Left lung (tissue), 10 donors: ENCODE measurements around the gene RHBDL3. TPM values are rescaled to one million over a fixed set of nuclear protein-coding genes. Genes with fewer than 3 reads are reported as not detected.

Source experiments
- ATAC-seq: fragments of 200-7000 bp; cut with Tn5 transposase; one replicate; pipeline ENCODE4 v1.9.1; 2020; ENCODE audit warnings: moderate library complexity
- DNase-seq, 4 donors: peaks; one replicate each; pipeline ENCODE4 v3.0.0-alpha.2; 2013 to 2020
- H3K27ac ChIP-seq, 2 donors: fragments of 200-600 bp; sonication (generic) in 1 of 2; one replicate each; pipeline versions ENCODE4 v1.5.0 to v1.8.0; 2020 to 2021
- H3K27me3 ChIP-seq, 2 donors: fragments of 200-600 bp; sonication (generic) in 1 of 2; one replicate each; pipeline versions ENCODE4 v1.5.0 to v1.8.0; 2020 to 2021
- H3K36me3 ChIP-seq, 2 donors: fragments of 200-600 bp; sonication (generic) in 1 of 2; one replicate each; pipeline versions ENCODE4 v1.5.0 to v1.8.0; 2020 to 2021
- H3K4me1 ChIP-seq, 2 donors: fragments of 200-600 bp; one replicate each; pipeline ENCODE4 v1.8.0; 2021
- H3K4me3 ChIP-seq, 2 donors: fragments of 200-600 bp; sonication (generic) in 1 of 2; one replicate each; pipeline versions ENCODE4 v1.5.0 to v1.8.0; 2020 to 2021; ENCODE audit warnings: mild to moderate bottlenecking in 1 of 2
- H3K9me3 ChIP-seq, 2 donors: fragments of 200-600 bp; sonication (generic) in 1 of 2; one replicate each; pipeline versions ENCODE4 v1.5.0 to v1.8.0; 2020 to 2021
- CTCF ChIP-seq, 2 donors: fragments of 200-600 bp; sonication (generic) in 1 of 2; IDR thresholded peaks; one replicate each; pipeline versions ENCODE4 v1.5.0 to v1.8.0; 2021; ENCODE audit warnings: antibody characterized with exemption in 2 of 2
- intact Hi-C, 2 donors: fragments of 100-400 bp; cut with DNase I; formaldehyde crosslinking; loops; one replicate each; pipeline versions ENCODE4 v1.11.2 to v1.14.2; 2022
- polyA plus RNA-seq, 6 donors: library from polyadenylated mRNA; unstranded; fragments of 120-200 nt; gene quantifications; one replicate each; pipeline ENCODE4 v1.2.1, GENCODE V29; 2013; ENCODE audit not compliant: insufficient read length in 6 of 6
- total RNA-seq, 2 donors: library from RNA; stranded (reverse); fragmentation: NEBNext Ultra II Directional; extraction: Animal tissue kit (Norgen Biotek cat#: 25700); gene quantifications; one replicate each; pipeline ENCODE4 v1.2.1, GENCODE V29; 2021
- donor health status: DM: no; HTN: yes; CAD: no.
- donor health status: DM: no; HTN: no; CAD: no.

RHBDL3 gene
- total and polyA plus RNA-seq, 8 donors = 0.26 to 2.2 (median 1.6) TPM

DNA sequence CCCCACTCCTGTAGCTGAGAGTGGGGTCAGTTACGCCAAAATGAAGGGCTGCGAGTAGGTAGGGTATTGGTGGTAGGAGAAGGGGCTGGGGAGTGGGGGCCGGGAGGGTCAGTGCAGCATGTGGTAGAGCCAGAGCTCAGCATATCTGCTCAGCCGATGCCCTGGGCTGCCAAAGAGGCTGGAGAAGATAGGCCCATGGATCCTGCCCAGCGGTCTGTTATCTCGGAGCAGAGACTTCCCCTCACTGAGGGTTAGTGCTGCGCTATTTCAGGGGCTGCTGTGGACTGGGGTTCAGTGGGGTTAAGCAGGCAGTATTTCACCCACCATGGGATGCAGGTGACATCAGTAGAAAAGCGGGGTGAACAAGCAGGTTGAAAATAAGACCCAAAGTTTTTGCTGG lies 19.7 kb downstream of the RHBDL3 start:
- no peaks in the 10 kb centered on the region for H3K9me3 ChIP-seq
- intact Hi-C loops = no loop called here
- peaks cover 0 to 6% of the 10 kb centered on the region in 2 donors for H3K4me1 ChIP-seq
- H3K36me3 ChIP-seq = no peaks in the 10 kb centered on the region
- DNase-seq (no peak), ATAC-seq (no peak)
- no peak for TF ChIP-seq CTCF (IDR thresholded peaks at IDR 0.05)
- no peak overlapping the region for H3K27ac ChIP-seq
- H3K4me3 ChIP-seq = no peak overlapping the region
- peaks cover 0 to 12% of the 10 kb centered on the region in 2 donors for H3K27me3 ChIP-seq

- no peak for DNase-seq
- Histone ChIP-seq H3K4me3 (no peak overlapping the region), H3K36me3 (no peaks in the 10 kb centered on the region), H3K9me3 (no peaks in the 10 kb centered on the region), H3K4me1 (peaks cover 0 to 6% of the 10 kb centered on the region in 2 donors), H3K27me3 (peaks cover 0 to 12% of the 10 kb centered on the region in 2 donors), H3K27ac (no peak overlapping the region)
- no peak for ATAC-seq
- TF ChIP-seq CTCF (IDR thresholded peaks at IDR 0.05) = no peak
- intact Hi-C loops = no loop called here
These were observed 20.3 kb downstream of the RHBDL3 start for GRCh38 chr17:32285746-32286517.

- ATAC-seq = no peak
- intact Hi-C loops = no loop called here
These were observed 20.9 kb downstream of the RHBDL3 start for GRCh38 chr17:32286518-32286900.

DNA sequence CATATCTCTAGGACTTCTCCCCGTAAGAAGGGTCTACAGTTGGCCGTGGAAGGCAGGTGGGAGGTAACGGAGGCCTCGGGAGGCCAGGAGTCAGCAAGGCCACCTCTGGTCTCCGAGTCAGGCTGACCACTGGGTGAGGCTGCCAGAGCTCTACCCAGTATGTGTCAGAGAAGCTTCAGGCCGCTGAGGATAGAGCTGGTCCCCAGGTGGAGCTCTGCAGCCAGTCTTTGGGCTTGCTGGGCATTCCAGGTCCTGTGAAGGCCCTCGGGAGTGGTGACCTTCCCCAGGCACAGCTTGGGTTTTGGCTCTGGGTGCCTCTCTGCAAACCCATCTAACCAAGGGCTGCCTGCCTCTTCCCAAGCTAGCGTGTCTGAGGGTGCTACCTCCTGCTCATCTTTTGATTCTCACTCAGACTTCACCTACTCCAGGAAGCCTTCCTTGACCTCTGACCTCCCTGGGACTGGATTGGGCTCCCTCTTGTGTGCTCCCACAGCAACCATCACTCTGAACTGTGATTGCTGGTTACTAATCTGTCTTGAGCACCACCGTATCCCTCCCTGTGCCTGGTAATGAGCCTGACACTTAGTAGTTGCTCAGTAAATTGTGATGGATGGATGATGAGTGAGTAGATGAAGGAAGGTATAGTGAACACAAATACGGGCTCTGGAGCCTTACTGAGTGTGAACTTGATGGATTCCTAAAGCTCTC lies 22.3 kb downstream of the RHBDL3 start:
- intact Hi-C loops = no loop called here
- ATAC-seq (no peak), DNase-seq (no peak)
- no peak for TF ChIP-seq CTCF (IDR thresholded peaks at IDR 0.05)
- no peaks in the 10 kb centered on the region for H3K36me3 ChIP-seq
- peaks cover 0 to 6% of the 10 kb centered on the region in 2 donors for H3K4me1 ChIP-seq
- H3K9me3 ChIP-seq = no peaks in the 10 kb centered on the region
- peaks cover 0 to 12% of the 10 kb centered on the region in 2 donors for H3K27me3 ChIP-seq
- H3K4me3 ChIP-seq = no peak overlapping the region
- H3K27ac ChIP-seq = no peak overlapping the region

More at GRCh38 chr17:32286518-32286900, 20.9 kb downstream of the RHBDL3 start:
- peaks cover 0 to 12% of the 10 kb centered on the region in 2 donors for H3K27me3 ChIP-seq
- no peak overlapping the region for H3K4me3 ChIP-seq
- peaks cover 0 to 6% of the 10 kb centered on the region in 2 donors for H3K4me1 ChIP-seq
- TF ChIP-seq CTCF (IDR thresholded peaks at IDR 0.05) = no peak
- no peak for DNase-seq
- H3K27ac ChIP-seq = no peak overlapping the region
- no peaks in the 10 kb centered on the region for H3K36me3 ChIP-seq
- H3K9me3 ChIP-seq = no peaks in the 10 kb centered on the region

- peaks cover 0 to 12% of the 10 kb centered on the region in 2 donors for H3K27me3 ChIP-seq
- H3K4me1 ChIP-seq = peaks cover 0 to 6% of the 10 kb centered on the region in 2 donors
- no peak overlapping the region for H3K27ac ChIP-seq
- H3K9me3 ChIP-seq = no peaks in the 10 kb centered on the region
- no peak for DNase-seq
- intact Hi-C loops = no loop called here
- H3K4me3 ChIP-seq = no peak overlapping the region
- ATAC-seq = no peak
- H3K36me3 ChIP-seq = no peaks in the 10 kb centered on the region
- TF ChIP-seq CTCF (IDR thresholded peaks at IDR 0.05) = no peak
These were observed 23.0 kb downstream of the RHBDL3 start for GRCh38 chr17:32288615-32289014.
